Skeletal muscle satellite cell (primary cell): ENCODE measurements around the gene PLCH2.

Experiments used
- H3K27me3 ChIP-seq: 2 replicates; pipeline ENCODE4 v1.7.0; 2013; ENCODE audit warnings: low read length; ENCODE audit not compliant: control insufficient read depth, insufficient read depth
- H3K36me3 ChIP-seq: 2 replicates; pipeline ENCODE4 v1.7.0; 2013; ENCODE audit warnings: mild to moderate bottlenecking, control low read depth, low read length; ENCODE audit not compliant: insufficient read depth
- H3K4me1 ChIP-seq: 2 replicates; pipeline ENCODE4 v1.7.0; 2013; ENCODE audit warnings: low read length; ENCODE audit not compliant: control insufficient read depth, insufficient read depth
- H3K4me2 ChIP-seq: 2 replicates; pipeline ENCODE4 v1.7.0; 2013; ENCODE audit warnings: mild to moderate bottlenecking, low read length
- H3K4me3 ChIP-seq: 2 replicates; pipeline ENCODE4 v1.7.0; 2013; ENCODE audit warnings: low read length
- H3K9ac ChIP-seq: 2 replicates; pipeline ENCODE4 v1.7.0; 2013; ENCODE audit warnings: mild to moderate bottlenecking, low read depth, low read length, moderate library complexity
- H3K9me3 ChIP-seq: replicated peaks from 2 replicates; pipeline ENCODE4 v1.7.0; 2013; ENCODE audit warnings: mild to moderate bottlenecking, control low read depth, low read length

The PLCH2 gene

DNA sequence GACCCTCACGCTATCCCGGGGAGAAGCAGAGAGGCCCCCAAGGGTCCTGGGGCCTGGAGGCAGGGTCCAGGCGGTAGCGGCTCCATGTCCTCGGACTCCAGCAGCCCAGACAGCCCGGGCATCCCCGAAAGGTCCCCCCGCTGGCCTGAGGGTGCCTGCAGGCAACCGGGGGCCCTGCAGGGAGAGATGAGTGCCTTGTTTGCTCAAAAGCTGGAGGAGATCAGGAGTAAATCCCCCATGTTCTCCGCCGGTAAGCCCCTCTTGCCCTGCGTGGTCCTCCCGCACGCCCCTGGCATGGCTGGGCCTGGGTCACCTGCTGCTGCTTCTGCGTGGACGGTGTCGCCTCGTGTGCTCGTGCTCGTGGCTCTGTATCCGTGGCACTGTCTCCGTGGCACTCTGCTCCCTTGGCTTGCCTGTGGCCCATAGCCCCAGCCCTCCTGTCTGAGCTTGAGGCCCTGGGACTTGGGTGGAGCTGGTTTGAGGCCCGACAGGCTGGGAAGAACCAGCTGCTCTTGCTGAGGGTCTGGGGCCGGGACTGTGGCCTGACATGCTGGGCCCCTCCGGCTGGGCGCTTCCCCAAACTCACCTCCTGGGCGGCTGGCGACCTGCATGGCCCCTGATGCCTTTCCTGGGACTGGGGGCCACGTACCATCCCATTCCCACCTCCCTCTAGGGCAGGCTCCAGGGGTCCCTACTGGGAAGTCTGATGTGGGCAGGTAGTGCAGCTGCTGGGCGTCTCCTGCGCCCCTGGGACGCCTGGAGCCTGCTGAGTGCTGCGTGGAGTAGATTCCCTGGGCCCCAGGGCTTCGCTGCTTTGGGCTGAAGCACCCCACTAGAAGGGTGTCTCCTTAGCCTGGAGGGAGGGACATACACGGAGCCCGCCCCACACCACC is 26.8 kb downstream of the PLCH2 start:
- Histone ChIP-seq H3K9me3 (no peaks in the 10 kb centered on the region), H3K4me2 (no peak overlapping the region), H3K4me3 (no peak overlapping the region), H3K36me3 (peaks cover 5% of the 10 kb centered on the region), H3K27me3 (peaks cover 15% of the 10 kb centered on the region), H3K4me1 (peaks cover 31% of the 10 kb centered on the region), H3K9ac (no peak overlapping the region)

DNA sequence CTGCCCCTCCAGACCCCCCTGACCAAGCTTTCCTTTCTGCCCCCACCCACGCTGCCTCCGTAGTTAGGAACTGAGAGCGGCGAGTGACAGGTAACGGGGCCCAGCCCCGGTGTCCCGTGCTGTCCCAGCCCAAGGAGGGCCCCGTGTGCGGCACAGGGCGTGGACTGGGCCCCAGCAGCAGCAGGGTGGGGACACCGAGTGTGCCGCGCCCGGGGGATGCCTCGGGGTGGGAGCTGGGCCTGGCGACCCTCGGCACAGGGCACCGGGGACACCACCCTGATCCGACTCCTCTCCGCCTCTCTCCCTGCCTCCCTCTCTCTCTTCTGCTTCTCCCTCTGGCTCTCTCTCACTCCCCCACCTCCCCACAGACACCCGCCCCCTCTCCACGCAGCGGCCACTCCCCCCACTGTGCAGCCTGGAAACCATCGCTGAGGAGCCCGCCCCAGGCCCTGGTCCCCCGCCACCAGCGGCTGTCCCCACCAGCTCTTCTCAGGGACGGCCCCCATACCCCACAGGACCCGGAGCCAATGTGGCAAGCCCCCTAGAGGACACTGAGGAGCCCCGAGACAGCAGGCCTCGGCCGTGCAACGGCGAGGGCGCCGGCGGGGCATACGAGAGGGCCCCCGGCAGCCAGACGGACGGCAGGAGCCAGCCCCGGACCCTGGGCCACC is 27.6 kb downstream of the PLCH2 start:
- H3K4me1 ChIP-seq, result peaks cover 31% of the 10 kb centered on the region
- no peak overlapping the region for H3K9ac ChIP-seq

DNA sequence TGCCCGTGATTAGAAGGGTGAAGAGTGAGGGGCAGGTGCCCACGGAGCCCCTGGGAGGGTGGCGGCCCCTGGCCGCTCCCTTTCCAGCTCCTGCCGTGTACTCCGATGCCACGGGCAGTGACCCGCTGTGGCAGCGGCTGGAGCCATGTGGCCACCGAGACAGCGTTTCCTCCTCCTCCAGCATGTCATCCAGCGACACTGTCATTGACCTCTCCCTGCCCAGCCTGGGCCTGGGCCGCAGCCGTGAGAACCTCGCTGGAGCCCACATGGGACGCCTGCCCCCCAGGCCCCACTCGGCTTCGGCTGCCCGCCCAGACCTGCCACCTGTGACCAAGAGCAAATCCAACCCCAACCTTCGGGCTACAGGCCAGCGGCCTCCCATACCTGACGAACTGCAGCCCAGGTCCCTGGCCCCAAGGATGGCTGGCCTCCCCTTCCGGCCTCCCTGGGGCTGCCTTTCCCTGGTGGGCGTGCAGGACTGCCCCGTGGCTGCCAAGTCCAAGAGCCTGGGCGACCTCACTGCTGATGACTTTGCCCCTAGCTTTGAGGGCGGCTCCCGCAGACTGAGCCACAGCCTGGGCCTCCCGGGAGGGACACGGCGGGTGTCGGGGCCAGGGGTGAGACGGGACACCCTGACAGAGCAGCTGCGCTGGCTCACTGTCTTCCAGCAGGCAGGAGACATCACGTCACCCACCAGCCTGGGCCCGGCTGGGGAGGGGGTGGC is 28.3 kb downstream of the PLCH2 start:
- Histone ChIP-seq H3K4me1 (peaks cover 31% of the 10 kb centered on the region), H3K4me3 (no peak overlapping the region), H3K27me3 (peaks cover 11% of the 10 kb centered on the region), H3K4me2 (no peak overlapping the region), H3K9ac (no peak overlapping the region), H3K36me3 (peaks cover 16% of the 10 kb centered on the region), H3K9me3 (no peaks in the 10 kb centered on the region)

More for the DNA sequence above, 27.6 kb downstream of the PLCH2 start:
- Histone ChIP-seq H3K27me3 (peaks cover 15% of the 10 kb centered on the region), H3K4me2 (no peak overlapping the region), H3K4me3 (no peak overlapping the region), H3K36me3 (peaks cover 9% of the 10 kb centered on the region), H3K9me3 (no peaks in the 10 kb centered on the region)

DNA sequence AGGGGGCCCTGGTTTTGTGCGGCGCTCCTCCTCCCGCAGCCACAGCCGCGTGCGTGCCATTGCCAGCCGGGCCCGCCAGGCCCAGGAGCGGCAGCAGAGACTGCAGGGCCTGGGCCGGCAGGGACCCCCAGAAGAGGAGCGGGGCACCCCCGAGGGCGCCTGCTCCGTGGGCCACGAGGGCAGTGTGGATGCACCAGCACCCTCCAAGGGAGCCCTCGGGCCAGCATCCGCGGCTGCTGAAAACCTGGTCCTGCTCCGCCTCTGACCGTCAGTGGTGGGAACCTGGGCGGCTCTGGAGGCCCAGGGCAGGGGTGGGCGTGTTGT is 28.8 kb downstream of the PLCH2 start:
- H3K4me2 ChIP-seq, result no peak overlapping the region
- peaks cover 11% of the 10 kb centered on the region for H3K27me3 ChIP-seq
- no peaks in the 10 kb centered on the region for H3K9me3 ChIP-seq
- peaks cover 21% of the 10 kb centered on the region for H3K36me3 ChIP-seq
- H3K4me3 ChIP-seq, result no peak overlapping the region
- H3K9ac ChIP-seq, result no peak overlapping the region
- H3K4me1 ChIP-seq, result peaks cover 31% of the 10 kb centered on the region

DNA sequence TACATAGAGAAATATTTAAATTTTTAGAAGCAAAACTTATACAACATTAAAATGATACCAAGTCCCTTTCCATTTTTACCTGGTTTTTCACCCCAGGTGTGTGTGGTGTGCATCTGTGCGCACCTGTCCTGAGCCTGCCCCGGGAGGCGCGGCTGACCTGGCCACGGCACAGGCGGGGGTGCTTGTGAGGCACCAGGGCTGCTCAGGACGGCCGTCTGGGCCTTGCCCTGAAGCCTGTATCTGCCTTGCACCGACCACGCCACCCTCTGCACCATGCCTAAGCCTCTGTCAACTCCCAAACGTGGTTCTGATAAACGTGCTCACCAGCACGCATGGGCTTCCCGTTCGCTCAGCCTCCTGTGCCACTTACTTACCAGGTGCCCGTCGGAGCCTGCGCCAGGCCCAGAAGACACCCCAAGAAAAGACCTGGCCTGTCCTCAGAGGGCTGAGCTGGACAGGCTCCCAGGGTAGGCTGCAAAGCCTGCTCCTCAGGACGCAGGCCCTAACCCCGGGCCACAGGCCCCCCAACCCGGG is 29.4 kb downstream of the PLCH2 start:
- no peak overlapping the region for H3K4me2 ChIP-seq
- H3K4me3 ChIP-seq, result no peak overlapping the region
- H3K9me3 ChIP-seq, result no peaks in the 10 kb centered on the region
- peaks cover 23% of the 10 kb centered on the region for H3K36me3 ChIP-seq
- no peak overlapping the region for H3K9ac ChIP-seq
- peaks cover 11% of the 10 kb centered on the region for H3K27me3 ChIP-seq
- peaks cover 26% of the 10 kb centered on the region for H3K4me1 ChIP-seq

DNA sequence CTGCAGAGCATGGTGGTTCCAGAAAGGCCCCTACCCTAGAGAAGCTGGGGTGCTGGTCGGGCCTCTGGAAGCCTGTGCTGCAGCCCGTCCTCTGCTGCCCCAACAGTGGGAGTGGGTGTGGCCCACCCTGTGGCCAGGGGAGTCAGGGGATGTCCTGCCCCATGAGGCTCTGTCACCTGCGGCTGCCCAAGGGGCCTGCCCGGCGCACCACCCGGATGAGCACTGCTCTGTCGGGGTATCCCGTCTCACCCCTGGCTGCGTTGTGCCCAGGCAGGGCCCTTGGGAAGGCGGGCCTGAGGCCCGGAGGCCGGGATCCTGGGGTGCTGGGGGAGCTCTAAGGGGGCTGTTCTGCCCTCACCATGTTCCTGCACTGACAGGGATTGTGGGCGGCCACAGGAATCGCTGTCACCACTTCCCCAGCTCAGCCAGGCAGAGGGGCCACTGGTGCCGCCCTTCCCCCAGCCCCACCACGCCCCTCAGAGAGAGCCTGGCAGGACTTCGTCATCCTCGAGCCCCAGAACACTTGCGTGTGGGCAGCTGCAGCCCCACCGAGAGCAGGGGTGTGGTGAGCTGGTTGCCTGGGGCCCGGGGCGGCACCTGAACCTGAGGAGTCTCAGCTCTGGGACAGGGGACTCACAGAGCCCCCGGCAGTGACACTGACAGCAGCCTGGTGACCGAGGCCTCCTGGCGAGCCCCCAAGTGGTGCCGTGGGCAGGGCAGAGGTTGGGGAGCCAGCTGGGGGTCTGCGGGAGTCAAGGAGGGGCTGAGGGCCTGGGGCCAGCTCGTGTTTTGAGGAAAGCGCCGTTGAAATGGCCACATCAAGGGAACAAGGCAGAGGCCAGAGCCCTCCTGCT is 30.1 kb downstream of the PLCH2 start:
- no peak overlapping the region for H3K4me2 ChIP-seq
- peaks cover 11% of the 10 kb centered on the region for H3K27me3 ChIP-seq
- no peaks in the 10 kb centered on the region for H3K9me3 ChIP-seq
- H3K4me1 ChIP-seq, result peaks cover 23% of the 10 kb centered on the region
- H3K4me3 ChIP-seq, result no peak overlapping the region
- no peak overlapping the region for H3K9ac ChIP-seq
- peaks cover 28% of the 10 kb centered on the region for H3K36me3 ChIP-seq

DNA sequence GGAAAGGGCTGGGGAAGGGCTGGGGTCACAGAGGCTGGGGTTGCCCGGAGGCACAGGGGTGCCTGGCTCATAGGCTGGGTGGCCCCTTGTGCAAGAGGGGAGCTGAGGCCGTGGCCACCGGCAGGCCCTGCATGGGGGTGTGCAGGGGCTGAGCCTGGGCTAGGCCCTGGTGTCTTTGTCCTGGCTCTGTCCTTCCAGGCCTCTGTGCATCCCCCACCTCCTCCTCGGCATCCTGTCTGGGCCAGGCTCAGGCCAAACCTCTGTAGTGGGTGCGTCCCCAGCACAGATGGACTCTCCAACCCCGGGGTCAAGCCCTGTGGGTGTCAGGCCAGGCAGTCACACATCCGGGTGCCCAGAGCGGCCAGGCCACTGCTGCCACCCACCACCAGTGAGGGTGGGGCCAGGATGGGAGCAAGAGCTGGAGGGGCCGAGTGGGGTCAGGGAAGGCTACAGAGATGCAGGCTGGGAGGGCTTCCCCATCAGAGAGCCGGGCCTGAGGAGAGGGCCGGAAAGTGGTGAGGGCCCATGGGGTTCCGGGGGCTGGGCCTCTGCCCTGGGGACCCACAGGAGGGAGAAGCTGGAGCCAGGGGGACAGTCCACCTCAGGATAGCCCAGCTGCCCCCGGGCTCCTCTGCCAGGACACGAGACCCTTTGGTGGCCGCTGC is 30.9 kb downstream of the PLCH2 start:
- Histone ChIP-seq H3K4me3 (no peak overlapping the region), H3K4me1 (peaks cover 21% of the 10 kb centered on the region), H3K36me3 (peaks cover 36% of the 10 kb centered on the region), H3K9me3 (no peaks in the 10 kb centered on the region), H3K27me3 (peaks cover 11% of the 10 kb centered on the region), H3K4me2 (no peak overlapping the region), H3K9ac (no peak overlapping the region)

DNA sequence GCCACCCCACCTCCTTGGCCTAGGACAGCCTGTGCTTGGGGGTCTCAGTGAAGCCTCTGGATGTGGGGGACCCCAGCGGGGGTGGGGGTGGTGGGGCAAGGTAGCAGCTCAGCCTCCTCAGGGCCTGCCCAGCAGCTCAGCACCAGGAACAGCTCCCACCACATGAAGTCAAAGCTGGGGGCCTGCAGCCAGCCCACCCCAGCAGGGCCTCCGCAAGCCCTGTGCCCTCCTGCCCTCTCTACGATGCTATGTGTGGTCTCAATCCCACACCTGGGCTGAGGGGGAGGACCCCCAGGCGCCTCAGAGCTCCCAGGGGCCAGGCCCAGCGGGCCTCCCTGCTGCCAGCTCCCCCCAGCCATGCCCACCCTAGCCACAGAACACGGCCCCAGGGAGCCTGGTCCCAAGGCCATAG is 31.7 kb downstream of the PLCH2 start:
- peaks cover 11% of the 10 kb centered on the region for H3K27me3 ChIP-seq
- peaks cover 21% of the 10 kb centered on the region for H3K4me1 ChIP-seq
- peaks cover 40% of the 10 kb centered on the region for H3K36me3 ChIP-seq
- H3K9me3 ChIP-seq, result no peaks in the 10 kb centered on the region
- H3K4me2 ChIP-seq, result no peak overlapping the region
- no peak overlapping the region for H3K9ac ChIP-seq
- no peak overlapping the region for H3K4me3 ChIP-seq

DNA sequence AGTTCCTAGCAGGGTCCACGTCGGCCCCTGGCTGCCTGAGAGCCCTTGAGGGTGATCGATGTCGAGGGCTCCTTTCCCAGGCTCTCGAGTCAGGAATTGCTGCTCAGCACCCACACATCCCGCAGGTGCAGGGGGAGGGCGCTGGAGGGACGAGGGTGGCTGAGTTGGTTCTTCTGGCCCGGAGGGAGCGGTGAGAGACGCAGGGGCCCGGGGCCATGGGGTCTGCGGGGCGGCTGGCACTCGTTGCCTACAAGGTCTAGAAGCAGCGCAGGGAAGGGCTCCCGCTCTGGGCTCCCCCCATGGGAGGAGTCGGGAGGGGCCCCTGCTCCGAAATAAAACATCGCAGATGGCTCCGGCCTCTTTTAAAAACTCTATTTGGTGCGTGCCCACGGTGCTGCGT is 32.1 kb downstream of the PLCH2 start:
- Histone ChIP-seq H3K4me3 (no peak overlapping the region), H3K9me3 (no peaks in the 10 kb centered on the region), H3K4me2 (no peak overlapping the region), H3K4me1 (peaks cover 21% of the 10 kb centered on the region), H3K9ac (no peak overlapping the region), H3K27me3 (peaks cover 11% of the 10 kb centered on the region), H3K36me3 (peaks cover 40% of the 10 kb centered on the region)

DNA sequence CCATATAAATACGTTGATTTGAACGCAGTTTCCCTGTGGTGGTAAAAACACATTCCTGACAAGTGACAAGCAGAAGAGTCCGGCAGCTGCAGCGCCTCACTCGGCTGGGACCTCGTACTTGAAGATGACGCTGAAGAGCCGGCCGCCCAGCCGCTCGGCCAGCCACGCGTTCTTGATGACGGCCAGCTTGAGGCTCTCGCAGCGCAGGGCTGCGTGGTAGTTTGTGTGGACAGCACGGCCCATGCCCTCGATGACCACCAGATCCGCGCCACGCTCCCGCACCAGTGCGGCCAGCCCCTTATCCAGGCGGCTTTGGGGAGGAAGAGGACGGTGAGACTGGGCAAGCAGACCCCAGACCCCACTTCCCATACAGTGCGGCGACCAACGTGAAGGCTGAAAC is 32.7 kb downstream of the PLCH2 start:
- Histone ChIP-seq H3K4me3 (no peak overlapping the region), H3K27me3 (peaks cover 11% of the 10 kb centered on the region), H3K4me1 (peaks cover 21% of the 10 kb centered on the region), H3K9ac (no peak overlapping the region), H3K4me2 (no peak overlapping the region), H3K36me3 (peaks cover 42% of the 10 kb centered on the region), H3K9me3 (no peaks in the 10 kb centered on the region)
